Activated CD4-positive, alpha-beta T cell treated with anti-CD3 and anti-CD28 coated beads, Interleukin-2, amount 50 U/mL, for 48 hours (primary cell): Measurements from ENCODE around the gene IL19.
"Not testable (repeated sequence)": the region's sequence is repeated elsewhere in the genome, so short reads cannot be mapped to it uniquely, and the experiment has no call there.

Source experiments
- DNase-seq, 2 experiments: peaks; one replicate each; pipeline ENCODE4 v3.0.0-alpha.2; 2020

IL19 gene

DNA sequence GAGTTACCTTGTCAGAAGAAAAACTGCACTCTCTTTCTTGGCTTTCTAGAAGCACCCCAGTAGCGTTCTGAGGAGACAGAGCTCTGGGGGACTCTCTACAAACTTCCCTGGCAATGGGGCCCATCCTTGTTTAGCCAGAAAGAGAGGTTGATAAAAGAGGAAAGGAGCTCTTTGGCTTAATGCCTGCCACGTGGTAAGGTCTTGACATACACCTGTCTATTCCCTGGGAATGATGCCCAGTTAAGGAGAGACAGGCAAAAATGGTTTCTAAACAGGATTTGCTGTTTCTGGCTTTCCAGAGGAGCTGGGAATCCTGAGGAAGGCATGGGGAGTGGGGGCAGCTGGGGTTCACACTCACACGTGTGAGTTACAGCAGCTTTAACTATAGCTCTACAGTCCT lies 64.6 kb downstream of the IL19 start:
- DNase-seq: no peak

DNA sequence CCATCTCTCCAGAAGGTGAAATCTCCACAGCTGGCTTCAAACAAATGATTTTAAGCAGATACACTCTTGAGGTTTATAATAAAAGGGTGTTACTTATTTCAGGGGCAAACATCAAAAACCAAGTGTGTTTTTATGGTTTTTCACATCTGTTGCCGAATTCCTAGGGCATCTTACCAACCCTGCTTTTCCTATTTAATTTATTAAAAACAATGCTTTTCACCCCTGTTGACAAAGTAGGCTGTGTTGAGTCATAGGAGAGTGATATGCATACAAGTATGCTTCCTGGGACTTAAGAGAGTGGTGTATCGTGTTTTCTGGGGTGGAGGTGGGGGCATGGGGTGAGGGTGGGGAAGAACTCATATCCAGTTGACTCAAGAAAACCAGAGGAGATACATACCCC lies 65.5 kb downstream of the IL19 start:
- no peak for DNase-seq

DNA sequence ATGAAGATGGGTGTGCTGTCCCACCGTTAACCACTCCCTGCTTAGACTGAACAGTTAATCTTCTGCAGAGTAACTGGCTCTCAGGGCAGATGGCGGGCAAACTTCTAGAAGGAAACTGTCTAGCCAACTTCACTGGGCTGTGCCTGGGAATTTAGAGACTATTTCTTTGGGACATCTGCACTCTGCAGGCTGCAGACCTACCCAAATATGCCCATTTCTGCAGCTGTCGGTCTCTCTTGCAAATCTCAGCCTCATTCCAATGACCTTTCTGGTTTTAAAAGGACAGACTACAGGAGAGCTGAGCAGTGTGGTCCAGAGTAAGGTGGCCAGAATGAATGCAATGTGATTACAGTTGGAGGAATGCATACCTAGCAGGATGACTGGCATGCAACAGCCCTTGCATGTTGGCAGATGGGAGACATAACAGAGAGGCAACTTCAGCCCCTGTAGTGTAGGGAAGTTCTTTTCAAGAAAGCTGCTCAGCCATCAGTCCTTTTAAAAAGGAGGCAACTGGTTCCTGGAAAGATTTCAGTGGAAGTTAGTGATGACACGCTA lies 68.5 kb downstream of the IL19 start:
- DNase-seq: no peak

DNA sequence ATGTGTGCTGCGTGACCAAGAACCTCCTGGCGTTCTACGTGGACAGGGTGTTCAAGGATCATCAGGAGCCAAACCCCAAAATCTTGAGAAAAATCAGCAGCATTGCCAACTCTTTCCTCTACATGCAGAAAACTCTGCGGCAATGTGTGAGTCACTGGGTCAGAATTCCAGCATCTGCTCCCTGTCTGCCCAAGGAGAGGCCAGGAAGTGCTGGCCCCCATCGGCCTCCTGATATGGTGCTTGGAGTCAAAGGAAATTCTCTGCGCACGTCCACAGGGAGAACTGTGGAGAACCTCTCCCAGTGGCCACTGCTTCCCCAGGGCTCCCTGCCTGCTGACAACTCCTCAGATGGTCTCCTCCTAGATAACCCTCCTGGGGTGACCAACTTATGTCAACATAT lies 69.3 kb downstream of the IL19 start:
- DNase-seq: no peak

DNA sequence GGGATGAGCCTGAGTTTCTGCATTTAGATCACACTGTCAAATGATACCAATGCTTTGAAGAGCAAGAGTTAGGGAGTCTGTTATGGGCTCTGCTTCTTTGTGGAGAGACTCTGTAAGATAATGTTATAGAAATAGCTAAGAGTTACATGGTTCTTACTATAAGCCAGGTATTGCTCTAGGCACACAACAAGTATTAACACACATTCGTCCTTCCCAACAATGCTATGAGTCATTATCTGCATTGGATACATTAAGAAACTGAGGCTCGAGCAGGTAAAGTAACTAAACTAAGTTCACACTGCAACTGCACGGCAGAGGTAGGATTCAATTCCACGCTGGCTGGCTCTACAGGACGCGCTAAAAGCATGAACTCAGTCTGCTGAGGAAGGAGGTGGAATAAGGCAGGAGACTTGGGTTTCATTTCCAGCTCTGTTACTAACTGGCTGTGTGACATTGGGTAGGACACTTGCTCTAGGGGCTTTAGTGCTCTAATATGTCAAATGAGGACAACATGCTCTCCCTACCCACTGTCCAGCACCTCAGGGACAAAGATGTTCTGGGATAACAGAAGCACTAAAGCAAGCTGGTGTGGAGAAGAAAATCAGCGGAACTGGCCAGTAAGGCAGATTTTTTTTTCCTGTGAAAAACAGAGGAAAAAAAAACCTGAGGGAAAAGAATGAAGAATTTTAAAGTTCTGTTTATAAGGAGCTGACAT lies 71.2 kb downstream of the IL19 start:
- DNase-seq: no peak

DNA sequence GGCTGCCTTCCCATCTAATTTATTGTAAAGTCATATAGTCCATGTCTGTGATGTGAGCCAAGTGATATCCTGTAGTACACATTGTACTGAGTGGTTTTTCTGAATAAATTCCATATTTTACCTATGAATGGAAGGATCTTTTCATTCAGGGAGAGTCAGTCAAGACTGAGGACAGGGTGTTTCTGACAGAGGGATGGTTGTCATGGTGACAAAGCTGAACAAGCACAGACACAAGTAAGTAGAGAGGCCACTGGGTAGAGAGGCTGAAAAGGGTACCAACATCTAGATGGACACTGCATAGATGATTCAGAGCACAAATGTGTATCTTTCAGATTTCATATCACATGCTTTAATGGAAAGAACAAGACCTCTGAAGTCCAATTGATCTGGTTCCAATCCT lies 72.3 kb downstream of the IL19 start:
- no peak for DNase-seq

DNA sequence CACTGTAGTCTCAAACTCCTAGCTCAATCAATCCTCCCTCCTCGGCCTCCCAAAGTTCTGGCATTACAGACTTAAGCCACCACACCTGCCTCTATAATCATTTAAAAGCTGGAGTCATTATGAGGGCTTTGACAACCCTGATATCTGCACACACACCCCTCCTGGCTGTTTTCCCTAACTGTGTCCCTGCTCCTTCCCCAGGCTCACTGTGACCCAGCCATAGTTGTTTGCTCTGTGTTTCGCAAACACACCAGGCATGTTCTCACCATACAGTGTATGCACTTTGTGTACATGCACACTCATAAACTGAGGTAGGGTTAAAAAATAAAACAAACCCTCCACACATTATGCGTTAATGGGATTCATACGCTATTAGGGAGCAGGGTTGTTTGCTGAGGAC lies 73.1 kb downstream of the IL19 start:
- no peak for DNase-seq

DNA sequence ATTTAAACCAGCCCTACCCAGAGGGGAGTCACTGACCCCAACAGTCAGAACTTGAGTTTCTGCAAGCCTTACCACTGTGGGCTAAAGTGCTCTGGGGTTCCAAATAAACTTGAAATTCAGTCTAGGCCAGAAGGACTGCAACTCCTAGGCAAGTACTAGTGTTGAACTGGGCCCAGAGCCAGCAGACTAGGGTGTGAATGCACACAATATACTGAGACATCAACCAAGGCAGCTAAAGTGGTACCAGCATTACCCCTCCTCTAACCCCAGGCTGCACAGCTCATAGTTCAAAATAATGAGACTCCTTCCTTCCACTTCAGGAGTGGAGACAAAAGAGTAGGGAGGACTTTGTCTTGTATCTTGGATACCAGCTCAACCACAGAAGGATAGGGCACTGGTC lies 75.9 kb downstream of the IL19 start:
- no peak for DNase-seq

DNA sequence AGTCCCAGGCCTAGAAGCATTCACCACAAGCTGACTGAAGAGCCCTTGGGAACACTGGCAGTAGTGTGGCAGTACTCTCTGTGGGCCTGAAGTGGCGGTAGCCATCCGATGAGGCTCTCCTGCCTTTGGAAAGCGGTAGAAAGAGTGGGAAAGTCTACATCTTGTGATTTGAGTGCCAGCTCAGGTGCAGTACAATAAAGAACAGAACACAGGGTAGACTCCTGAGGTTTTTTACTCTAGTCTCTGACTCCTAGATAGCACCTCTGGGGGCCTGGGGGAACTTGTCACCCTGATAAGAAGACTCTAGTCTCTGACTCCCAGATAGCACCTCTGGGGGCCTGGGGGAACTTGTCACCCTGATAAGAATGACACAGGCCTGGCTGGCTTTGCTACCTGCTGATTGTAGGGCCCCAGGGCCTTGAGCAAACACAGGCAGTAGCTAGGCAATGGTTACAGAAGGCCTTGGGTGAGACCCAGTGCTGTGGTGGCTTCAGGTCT lies 76.8 kb downstream of the IL19 start:
- no peak for DNase-seq

DNA sequence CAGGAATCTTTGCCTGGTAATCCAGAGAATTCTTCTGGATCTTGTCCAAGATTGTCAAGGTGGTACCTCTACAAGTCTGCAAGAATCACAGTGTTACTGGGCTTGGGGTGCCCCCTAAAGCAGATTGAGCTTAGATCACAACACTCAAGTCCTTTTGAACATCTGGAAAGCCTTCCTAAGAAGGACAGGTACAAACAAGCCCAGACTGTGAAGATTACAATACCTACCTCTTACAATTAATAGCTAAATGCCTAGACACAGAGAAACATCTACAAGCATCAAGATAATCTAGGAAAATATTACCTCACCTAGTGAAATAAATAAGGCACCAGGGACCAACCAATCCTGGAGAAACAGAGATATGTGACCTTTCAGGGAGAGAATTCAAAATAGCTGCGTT lies 77.4 kb downstream of the IL19 start:
- DNase-seq: no peak

DNA sequence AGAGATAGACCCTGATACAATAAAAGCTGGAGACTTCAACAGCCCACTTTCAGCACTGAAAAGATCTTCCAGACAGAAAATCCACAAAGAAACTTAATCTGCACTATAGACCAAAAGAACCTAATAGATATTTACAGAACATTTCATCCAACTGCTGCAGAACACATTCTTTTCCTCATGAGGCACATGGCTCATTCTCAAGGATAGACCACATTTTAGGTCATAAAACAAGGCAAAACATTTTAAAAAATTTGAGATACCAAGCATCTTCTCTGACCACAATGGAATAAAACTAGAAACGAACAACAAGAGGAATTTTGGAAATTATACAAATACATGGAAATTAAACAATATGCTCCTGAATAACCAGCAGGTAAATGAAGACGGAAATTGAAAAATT lies 79.8 kb downstream of the IL19 start:
- DNase-seq: no peak

DNA sequence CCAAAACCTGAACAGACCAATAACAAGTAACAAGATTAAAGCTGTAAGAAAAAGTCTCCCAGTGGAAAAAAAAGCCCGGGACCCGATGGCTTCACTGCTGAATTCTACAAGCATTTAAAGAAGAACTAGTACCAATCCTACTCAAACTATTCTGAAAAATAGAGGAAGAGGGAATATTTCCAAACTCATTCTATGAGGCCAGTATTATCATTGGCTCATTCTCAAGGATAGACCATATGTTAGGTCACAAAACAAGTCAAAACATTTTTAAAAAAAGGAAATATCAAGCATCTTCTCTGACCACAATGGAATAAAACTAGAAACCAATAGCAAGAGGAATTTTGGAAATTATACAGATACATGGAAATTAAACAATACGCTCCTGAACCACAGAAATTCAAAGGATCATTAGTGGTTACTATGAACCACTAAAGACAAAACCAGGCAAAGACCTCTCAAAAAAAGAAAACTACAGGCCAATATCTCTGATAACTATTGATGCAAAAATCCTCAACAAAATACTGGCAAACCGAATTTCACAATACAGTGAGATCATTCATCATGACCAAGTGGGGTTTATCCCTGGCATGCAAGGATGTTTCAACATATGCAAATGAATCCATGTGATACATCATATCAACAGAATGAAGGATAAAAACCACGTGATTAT lies 80.9 kb downstream of the IL19 start:
- DNase-seq: no peak

DNA sequence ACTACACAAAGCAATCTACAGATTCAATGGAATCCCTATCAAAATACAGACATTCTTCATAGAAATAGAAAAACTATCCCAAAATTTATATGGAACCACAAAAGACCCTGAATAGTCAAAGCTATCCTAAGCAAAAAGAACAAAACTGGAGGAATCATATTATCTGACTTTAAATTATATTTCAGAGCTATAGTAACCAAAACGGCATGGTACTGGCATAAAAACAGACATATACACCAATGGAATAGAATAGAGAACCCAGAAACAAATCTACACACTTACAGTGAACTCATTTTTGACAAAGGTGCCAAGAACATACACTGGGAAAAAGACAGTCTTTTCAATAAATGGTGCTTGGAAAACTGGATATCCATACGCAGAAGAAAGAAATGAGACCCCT lies 82.1 kb downstream of the IL19 start:
- not testable (repeated sequence) for DNase-seq

DNA sequence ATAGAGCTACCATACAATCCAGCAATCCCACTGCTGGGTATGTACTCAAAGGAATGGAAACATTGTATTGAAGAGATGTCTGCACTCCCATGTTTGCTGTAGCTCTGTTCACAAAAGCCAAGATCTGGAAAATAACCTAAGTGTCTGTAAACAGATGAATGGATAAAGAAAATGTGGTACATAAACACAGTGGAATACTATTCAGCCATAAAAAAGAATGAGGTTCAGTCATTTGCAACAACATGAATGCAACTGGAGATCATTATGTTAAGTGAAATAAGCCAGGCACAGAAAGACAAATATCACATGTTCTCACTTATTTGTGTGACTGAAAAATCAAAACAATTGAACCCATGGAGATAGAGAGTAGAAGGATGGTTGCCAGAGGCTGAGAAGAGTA lies 83.1 kb downstream of the IL19 start:
- not testable (repeated sequence) for DNase-seq

DNA sequence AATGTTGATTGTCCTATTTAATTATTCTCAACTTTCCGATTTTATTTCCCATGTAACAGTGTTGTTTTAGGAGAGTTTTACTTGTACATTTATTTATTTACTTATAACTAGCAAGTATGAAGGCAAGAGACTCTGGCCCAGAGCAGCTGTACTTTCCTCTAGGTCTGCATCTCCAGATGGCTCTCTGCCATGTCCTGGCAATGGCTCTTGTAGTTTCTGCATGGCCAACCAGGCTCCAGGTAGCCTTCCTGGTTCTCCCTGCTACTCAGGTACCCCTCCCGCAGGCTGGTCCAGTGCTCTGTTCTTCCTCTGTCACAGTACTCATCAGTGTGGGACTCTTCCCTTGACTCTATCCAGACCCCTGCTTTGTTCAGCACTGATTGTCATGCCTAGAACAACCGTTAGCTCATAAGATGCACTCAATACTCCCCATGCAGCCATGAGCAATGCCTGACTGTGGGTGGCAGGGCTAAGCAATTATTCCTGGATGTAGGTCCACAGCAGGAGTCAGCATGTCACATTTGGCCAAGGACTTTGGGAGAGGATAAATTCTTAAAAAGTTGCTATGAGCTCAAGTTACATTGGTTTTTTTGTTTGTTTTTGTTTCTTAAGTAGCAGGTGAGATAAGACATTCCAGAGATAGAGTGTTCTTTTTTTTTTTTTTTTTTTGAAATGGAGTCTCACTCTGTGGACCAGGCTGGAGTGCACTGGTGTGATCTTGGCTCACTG lies 84.0 kb downstream of the IL19 start:
- no peak for DNase-seq

DNA sequence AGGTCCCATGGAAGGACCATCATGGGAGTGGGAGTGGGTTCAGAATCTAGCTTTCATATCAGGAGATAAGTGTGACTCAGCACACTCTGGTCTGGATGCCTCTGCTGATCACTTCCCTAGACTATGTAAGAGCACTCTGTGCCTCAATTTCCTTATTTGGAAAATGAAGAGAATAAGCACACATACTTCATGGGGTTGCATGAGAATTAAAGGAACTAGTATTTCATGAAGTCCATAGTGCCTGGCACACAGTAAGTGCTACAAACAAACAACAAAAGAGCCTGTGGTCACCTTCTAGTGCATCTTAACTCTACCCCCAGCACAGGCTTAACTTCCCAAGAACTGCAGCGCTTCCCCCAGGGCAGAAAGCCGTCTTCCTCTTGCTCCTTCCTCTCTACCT lies 85.3 kb downstream of the IL19 start:
- DNase-seq: no peak

DNA sequence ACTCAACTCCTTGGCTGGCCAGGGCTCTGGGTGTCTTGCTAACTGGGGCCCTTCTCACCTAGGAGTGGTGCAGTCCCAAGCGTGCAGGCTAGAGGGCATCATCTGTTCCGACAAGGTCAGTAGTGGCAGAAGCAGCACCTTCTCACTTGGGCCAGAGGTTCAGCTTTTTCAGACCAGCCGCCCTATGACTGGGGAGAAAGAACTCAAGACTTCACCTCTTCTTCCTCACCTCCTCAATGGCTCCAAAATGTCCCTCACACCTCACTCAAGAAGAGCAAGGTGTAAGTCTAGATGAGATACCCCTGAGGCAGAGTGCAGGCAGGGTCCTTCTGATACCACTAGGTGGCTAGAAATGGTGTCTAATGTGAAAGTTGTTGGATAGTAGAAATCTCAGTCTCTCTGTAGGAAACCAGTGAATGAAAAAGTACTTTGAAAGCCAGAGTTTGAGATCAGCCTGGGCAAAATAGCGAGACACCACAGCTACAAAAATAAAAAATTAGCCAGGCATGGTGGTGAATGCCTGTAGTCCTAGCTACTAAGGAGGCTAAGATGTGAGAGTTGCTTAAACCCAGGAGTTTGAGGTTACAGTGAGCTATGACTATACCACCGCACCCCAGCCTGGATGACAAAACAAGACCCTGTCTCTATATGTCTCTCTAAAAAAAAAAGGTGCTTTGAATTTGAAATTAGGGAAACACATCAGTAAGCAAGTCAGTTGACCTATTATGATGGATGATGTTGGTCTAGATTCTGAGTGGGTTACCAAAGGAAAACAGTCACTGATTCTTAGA lies 86.3 kb downstream of the IL19 start:
- peak in 1 of 2 experiments; percentile 21 for DNase-seq

DNA sequence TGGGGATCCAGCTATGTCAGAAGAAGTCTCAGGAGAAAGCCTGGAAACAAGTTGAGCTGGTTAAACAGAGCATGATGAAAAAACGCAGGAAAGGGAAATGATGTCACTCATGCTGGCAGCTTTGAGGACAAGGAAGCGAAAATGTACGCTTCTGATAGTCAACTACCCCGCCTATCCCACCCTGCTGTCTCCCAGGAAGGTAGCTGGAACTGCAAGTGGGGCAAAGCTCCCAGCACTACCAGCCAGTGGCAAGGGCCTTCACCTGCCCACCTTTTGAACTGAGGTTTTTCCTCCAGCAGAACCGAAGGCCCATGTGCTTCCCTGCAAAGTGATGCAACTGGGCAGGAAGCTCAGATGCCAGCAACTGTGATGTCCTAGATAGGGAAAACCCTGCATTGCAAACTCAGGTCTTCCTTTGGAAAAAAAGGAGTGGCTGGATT lies 88.5 kb downstream of the IL19 start:
- no peak for DNase-seq

DNA sequence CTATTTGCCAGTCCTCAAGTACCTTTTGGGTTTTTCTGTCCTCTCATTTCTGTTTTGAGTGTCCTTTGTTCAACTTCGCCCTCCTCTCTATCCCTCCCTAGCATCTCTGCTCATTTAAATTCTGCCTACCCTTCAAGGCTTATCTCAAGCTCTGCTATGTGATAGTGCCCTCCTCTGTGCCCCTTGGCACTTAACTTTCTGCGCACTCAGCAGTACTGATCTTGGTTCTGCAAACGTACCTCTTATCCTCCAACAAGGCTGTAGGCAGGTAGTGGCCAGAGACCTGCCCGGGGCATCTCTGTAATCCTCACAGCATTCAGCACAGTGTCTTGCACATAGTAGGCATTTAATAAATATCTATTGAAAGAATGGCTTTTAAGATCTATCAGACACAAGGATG lies 89.6 kb downstream of the IL19 start:
- DNase-seq: no peak

DNA sequence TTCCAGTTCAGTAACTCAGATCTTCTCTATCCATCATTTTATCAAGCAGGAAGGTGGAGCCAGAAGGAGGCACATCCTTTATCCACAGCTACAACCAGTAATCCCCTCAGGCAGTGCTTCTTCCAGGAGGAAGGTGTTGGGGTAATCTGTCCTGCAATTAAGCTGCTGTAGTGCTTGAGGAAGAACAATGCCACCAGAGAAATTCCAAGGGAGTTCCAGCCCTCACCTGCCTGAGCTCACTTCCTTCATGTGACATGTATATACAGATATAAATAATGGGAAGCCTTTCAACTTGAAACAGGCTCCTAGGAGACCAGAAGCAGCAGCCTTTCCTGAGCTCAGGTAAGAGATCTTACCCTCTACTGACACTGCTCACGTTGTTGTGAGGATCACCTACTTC lies 92.7 kb downstream of the IL19 start:
- DNase-seq: no peak

DNA sequence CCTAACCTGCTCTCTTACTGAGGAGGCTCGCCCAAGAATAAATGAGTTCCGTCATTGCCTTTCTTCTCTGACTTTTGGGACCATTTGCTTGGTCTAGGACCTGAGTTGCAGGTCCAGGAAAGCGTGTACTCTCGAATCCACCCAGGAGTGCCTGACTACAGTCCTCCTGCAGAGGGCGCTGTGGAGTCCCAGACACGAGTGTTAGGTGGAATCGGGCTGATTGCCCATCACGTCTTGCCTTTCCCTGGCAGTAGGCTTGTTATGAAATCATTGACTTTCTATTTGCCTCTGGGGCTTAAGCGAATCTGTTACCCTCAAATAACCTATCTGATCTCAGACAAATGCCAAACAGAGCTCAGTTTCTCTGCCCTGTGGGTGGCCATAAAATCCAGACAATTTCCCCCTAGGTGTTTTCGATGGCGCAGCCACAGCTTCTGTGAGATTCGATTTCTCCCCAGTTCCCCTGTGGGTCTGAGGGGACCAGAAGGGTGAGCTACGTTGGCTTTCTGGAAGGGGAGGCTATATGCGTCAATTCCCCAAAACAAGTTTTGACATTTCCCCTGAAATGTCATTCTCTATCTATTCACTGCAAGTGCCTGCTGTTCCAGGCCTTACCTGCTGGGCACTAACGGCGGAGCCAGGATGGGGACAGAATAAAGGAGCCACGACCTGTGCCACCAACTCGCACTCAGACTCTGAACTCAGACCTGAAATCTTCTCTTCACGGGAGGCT lies 94.5 kb downstream of the IL19 start, which contains the start of gene IL20:
TSS of gene IL20 (plus strand) at position 685 of the 733 bp plus-strand sequence. CDS start 230 bp downstream, outside the sequence.
- peak; percentile 96 for DNase-seq

DNA sequence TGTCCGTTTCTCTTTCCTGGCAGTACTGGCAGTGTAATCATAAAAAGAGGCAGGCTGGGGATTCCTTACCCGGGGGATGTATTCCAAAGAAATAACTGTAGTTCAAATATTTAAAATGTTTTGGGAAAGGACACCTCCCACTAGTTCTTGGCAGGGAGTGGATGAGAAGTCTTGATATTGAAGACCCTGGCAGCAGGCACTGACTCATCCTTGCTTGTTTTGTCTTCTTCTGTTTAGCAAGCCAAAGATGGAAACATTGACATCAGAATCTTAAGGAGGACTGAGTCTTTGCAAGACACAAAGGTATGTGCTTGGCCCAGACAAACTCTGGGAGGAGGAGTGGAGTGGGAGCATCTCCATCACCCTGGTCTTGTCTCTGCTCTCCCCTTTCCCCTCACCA lies 95.5 kb downstream of the IL19 start:
- DNase-seq: no peak
